IMR-90 (cell line): ENCODE results near the gene RAC2. TPM values are rescaled to one million over a fixed set of nuclear protein-coding genes. Genes with fewer than 3 reads are reported as not detected.
A peak's percentile ranks its signal among the peaks of the same experiment; 100 is the strongest.

Experiments
- ATAC-seq: fragments of 200-7000 bp; cut with Tn5 transposase; 2 replicates; pipeline ENCODE4 v1.9.1; 2020; ENCODE audit warnings: low read depth, mild to moderate bottlenecking, moderate library complexity
- BruUV-seq: library from RNA; stranded (reverse); fragments of 400-500 nt; replicated peaks from 2 replicates; lab custom pipeline; 2021; lab: Mats Ljungman, UMichigan
- CTCF ChIA-PET: fragments of 300-600 bp; formaldehyde crosslinking; extraction: SDS; loops from one replicate; lab custom pipeline; 2021; ENCODE audit warnings: antibody characterized with exemption; lab: Yijun Ruan, JAX
- POLR2A ChIA-PET: fragments of 300-600 bp; sonication (Branson Sonifier 250); formaldehyde crosslinking; loops from one replicate; lab custom pipeline; 2022; ENCODE audit warnings: antibody characterized with exemption; ENCODE audit not compliant: unreplicated experiment; lab: Charles Lee
- DNase-seq: peaks from one replicate; pipeline ENCODE4 v3.0.0; 2013
- H2AFZ ChIP-seq: replicated peaks from 2 replicates; pipeline ENCODE3; 2013; ENCODE audit warnings: low read length, mild to moderate bottlenecking; ENCODE audit not compliant: poor library complexity
- H2AK5ac ChIP-seq: 2 replicates; pipeline ENCODE4 v1.6.1; 2013; ENCODE audit warnings: low read depth, low read length, inconsistent platforms
- H2AK9ac ChIP-seq: replicated peaks from 2 replicates; pipeline ENCODE3; 2013; ENCODE audit warnings: mild to moderate bottlenecking, low read depth, low read length, moderate library complexity; ENCODE audit not compliant: poor library complexity
- H2BK120ac ChIP-seq: 2 replicates; pipeline ENCODE4 v1.6.1; 2013; ENCODE audit warnings: low read depth, low read length, inconsistent platforms
- H2BK15ac ChIP-seq: 3 replicates; pipeline ENCODE4 v1.6.1; 2013; ENCODE audit warnings: low read depth, low read length, inconsistent platforms
- H2BK20ac ChIP-seq: 2 replicates; pipeline ENCODE4 v1.6.1; 2013; ENCODE audit warnings: low read depth, mild to moderate bottlenecking, inconsistent platforms, low read length, moderate library complexity
- H2BK5ac ChIP-seq: 2 replicates; pipeline ENCODE4 v1.6.1; 2013; ENCODE audit warnings: mild to moderate bottlenecking, low read depth, low read length, inconsistent platforms; ENCODE audit not compliant: poor library complexity, severe bottlenecking
- H3K14ac ChIP-seq: replicated peaks from 2 replicates; pipeline ENCODE4 v1.6.1; 2013; ENCODE audit warnings: low read depth, low read length, inconsistent platforms
- H3K18ac ChIP-seq: 2 replicates; pipeline ENCODE4 v1.6.1; 2013; ENCODE audit warnings: low read depth, low read length, control low read depth
- H3K23ac ChIP-seq: 2 replicates; pipeline ENCODE4 v1.6.1; 2013; ENCODE audit warnings: low read depth, low read length, inconsistent platforms
- H3K27ac ChIP-seq: 2 replicates; pipeline ENCODE4 v1.5.1; 2013; ENCODE audit warnings: mild to moderate bottlenecking, control low read depth, low read length; ENCODE audit not compliant: insufficient read depth
- H3K27me3 ChIP-seq: 2 replicates; pipeline ENCODE4 v1.6.1; 2013; ENCODE audit warnings: low read length; ENCODE audit not compliant: control insufficient read depth, insufficient read depth
- H3K36me3 ChIP-seq: 2 replicates; pipeline ENCODE4 v1.6.1; 2013; ENCODE audit warnings: low read length, mixed read lengths; ENCODE audit not compliant: control insufficient read depth, insufficient read depth
- H3K4ac ChIP-seq: 2 replicates; pipeline ENCODE4 v1.6.1; 2013; ENCODE audit warnings: low read depth, low read length, inconsistent platforms
- H3K4me1 ChIP-seq: 2 replicates; pipeline ENCODE4 v1.6.1; 2013; ENCODE audit warnings: low read length, mixed read lengths; ENCODE audit not compliant: control insufficient read depth, insufficient read depth
- H3K4me2 ChIP-seq: 2 replicates; pipeline ENCODE4 v1.6.1; 2013; ENCODE audit warnings: low read depth, mild to moderate bottlenecking, control low read depth, low read length, moderate library complexity
- H3K4me3 ChIP-seq: 2 replicates; pipeline ENCODE4 v1.5.1; 2013; ENCODE audit warnings: low read depth, mild to moderate bottlenecking, control low read depth, low read length, moderate library complexity; ENCODE audit not compliant: insufficient read depth
- H3K56ac ChIP-seq: 2 replicates; pipeline ENCODE4 v1.6.1; 2013; ENCODE audit warnings: low read length, inconsistent platforms; ENCODE audit not compliant: insufficient read depth; ENCODE audit errors: extremely low read depth
- H3K79me1 ChIP-seq, 2 experiments: 2 replicates each; pipeline ENCODE4 v1.6.1; 2013; ENCODE audit warnings: low read length in 2 of 2, inconsistent platforms in 1 of 2, low read depth in 1 of 2
- H3K9ac ChIP-seq: 2 replicates; pipeline ENCODE4 v1.6.1; 2013; ENCODE audit warnings: low read depth, low read length, control low read depth
- H3K9me1 ChIP-seq: 2 replicates; pipeline ENCODE4 v1.6.1; 2013; ENCODE audit warnings: low read length, inconsistent platforms; ENCODE audit not compliant: insufficient read depth
- H3K9me3 ChIP-seq: 2 replicates; pipeline ENCODE4 v1.6.1; 2013; ENCODE audit warnings: low read length; ENCODE audit not compliant: control insufficient read depth, insufficient read depth
- H4K20me1 ChIP-seq: 2 replicates; pipeline ENCODE4 v1.6.1; 2013; ENCODE audit warnings: low read length, inconsistent platforms; ENCODE audit not compliant: insufficient read depth
- H4K5ac ChIP-seq: 2 replicates; pipeline ENCODE4 v1.6.1; 2013; ENCODE audit warnings: mild to moderate bottlenecking, low read depth, low read length, control low read depth
- H4K8ac ChIP-seq, 2 experiments: 2 replicates each; pipeline ENCODE4 v1.6.1; 2013; ENCODE audit warnings: low read depth in 2 of 2, low read length in 2 of 2, control low read depth in 1 of 2, inconsistent platforms in 1 of 2
- H4K91ac ChIP-seq: 2 replicates; pipeline ENCODE4 v1.6.1; 2013; ENCODE audit warnings: low read depth, low read length, inconsistent platforms; ENCODE audit not compliant: insufficient read depth
- BHLHE40 ChIP-seq: fragments of 150-350 bp; IDR thresholded peaks from 2 replicates; pipeline ENCODE4 v1.6.1; 2016; ENCODE audit warnings: mild to moderate bottlenecking, low read depth, low read length
- CEBPB ChIP-seq: IDR thresholded peaks from 2 replicates; pipeline ENCODE4 v1.6.1; 2012; ENCODE audit warnings: low read depth, low read length, improper control_type of control experiment
- CHD1 ChIP-seq: IDR thresholded peaks from 2 replicates; pipeline ENCODE4 v1.6.1; 2012; ENCODE audit warnings: low read depth, low read length, improper control_type of control experiment
- FOS ChIP-seq: fragments of 150-350 bp; IDR thresholded peaks from 2 replicates; pipeline ENCODE4 v1.6.1; 2016; ENCODE audit warnings: low read depth, low read length
- MAZ ChIP-seq: IDR thresholded peaks from 2 replicates; pipeline ENCODE4 v1.6.1; 2012; ENCODE audit warnings: low read depth, mild to moderate bottlenecking, low read length, improper control_type of control experiment, moderate library complexity, borderline replicate concordance
- MXI1 ChIP-seq: IDR thresholded peaks from 2 replicates; pipeline ENCODE4 v1.6.1; 2012; ENCODE audit warnings: low read depth, mild to moderate bottlenecking, low read length, moderate library complexity, borderline replicate concordance
- NFE2L2 ChIP-seq: fragments of 150-350 bp; IDR thresholded peaks from 2 replicates; pipeline ENCODE4 v1.6.1; 2016; ENCODE audit warnings: low read depth, mild to moderate bottlenecking, low read length
- POLR2A ChIP-seq: IDR thresholded peaks from 2 replicates; pipeline ENCODE4 v1.6.1; 2012; ENCODE audit warnings: mild to moderate bottlenecking, low read depth, low read length
- RAD21 ChIP-seq: IDR thresholded peaks from 2 replicates; pipeline ENCODE4 v1.6.1; 2012; ENCODE audit warnings: low read length, improper control_type of control experiment
- SMC3 ChIP-seq: fragments of 150-350 bp; IDR thresholded peaks from 2 replicates; pipeline ENCODE4 v1.6.1; 2016; ENCODE audit warnings: low read depth, mild to moderate bottlenecking, antibody characterized with exemption, low read length, moderate library complexity
- USF2 ChIP-seq: fragments of 150-350 bp; IDR thresholded peaks from 2 replicates; pipeline ENCODE4 v1.6.1; 2017; ENCODE audit warnings: mild to moderate bottlenecking, antibody characterized with exemption, low read length, low read depth
- WGBS, 2 experiments: methylation state at CpG; one replicate each; pipeline versions ENCODE4 v1.1.5 to v1.1.7; 2013; ENCODE audit warnings: missing lambda C conversion rate in 2 of 2; ENCODE audit not compliant: insufficient read length in 1 of 2; ENCODE audit errors: extremely low coverage in 2 of 2; 5-methylcytosine and 5-hydroxymethylcytosine counted together
- dilution Hi-C: fragments of 300-500 bp; cut with HindIII; formaldehyde crosslinking; loops from one replicate; pipeline ENCODE4 v1.14.3; 2018; ENCODE audit warnings: low sequenced_read_pairs; ENCODE audit not compliant: unreplicated experiment
- in situ Hi-C: fragments of 300-500 bp; cut with MboI; formaldehyde crosslinking; loops from 3 replicates; pipeline ENCODE4 v1.14.3; 2019; ENCODE audit warnings: low sequenced_read_pairs, inconsistent platforms, mixed read lengths
- intact Hi-C: fragments of 100-400 bp; cut with micrococcal nuclease; formaldehyde crosslinking; loops from 2 replicates; pipeline ENCODE4 v1.10.0; 2022
- polyA plus RNA-seq, 3 experiments: library from polyadenylated mRNA; depleted of rRNA; stranded (reverse); fragments of >200 nt; gene quantifications; 2 replicates each; pipeline ENCODE4 v1.2.3, GENCODE V29; 2012; ENCODE audit warnings: low replicate concordance in 1 of 3
- total RNA-seq: library from RNA; depleted of rRNA; stranded (reverse); fragments of >200 nt; gene quantifications from 2 replicates; pipeline ENCODE4 v1.2.3, GENCODE V29; 2012
- TF ChIP-seq, protein P1 (sequence below): fragments of 150-350 bp; IDR thresholded peaks from 2 replicates; pipeline ENCODE4 v1.6.1; 2016; ENCODE audit warnings: low read depth, mild to moderate bottlenecking, low read length, moderate library complexity, borderline replicate concordance
- TF ChIP-seq, protein P2 (sequence below): conservative IDR thresholded peaks from 2 replicates; pipeline ENCODE4 v1.5.1; 2012; ENCODE audit warnings: mild to moderate bottlenecking, low read depth, low read length, improper control_type of control experiment

Gene RAC2
- total and polyA plus RNA-seq, 2 of the 4 experiments (the other 2 are of a cell fraction) = 10.0 to 72.3 TPM

DNA sequence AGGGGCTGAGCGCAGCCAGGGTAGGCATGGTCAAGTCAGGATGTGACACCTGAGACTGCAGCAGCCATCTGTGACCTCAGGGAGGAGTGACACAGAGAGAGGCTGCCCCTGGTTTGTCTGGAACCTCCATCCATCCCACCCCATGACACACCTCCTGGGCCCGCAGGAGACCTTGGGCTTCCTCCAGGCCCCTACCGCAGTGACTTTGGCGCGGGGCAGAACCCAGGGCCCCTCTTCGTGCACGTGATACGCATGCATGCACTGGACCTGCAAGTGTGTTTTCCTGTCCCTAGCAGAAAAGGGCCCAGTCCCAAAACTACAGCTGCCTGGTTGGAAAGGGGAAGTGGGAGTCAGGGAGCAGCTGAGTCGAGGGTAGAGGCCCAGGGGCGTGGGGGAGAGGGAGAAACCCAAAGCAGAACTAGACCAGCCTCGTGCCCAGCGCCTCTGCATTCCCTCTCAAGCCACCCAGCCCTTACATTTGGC lies 30.4 kb upstream of the RAC2 start:
- Histone ChIP-seq H3K4me3 (no peak overlapping the region), H3K14ac (no peak overlapping the region), H2BK5ac (peak overlapping the region; percentile 7), H3K27ac (no peak overlapping the region), H4K5ac (no peak overlapping the region), H3K79me1 (no peaks in the 10 kb centered on the region), H3K4me2 (no peak overlapping the region), H3K23ac (no peak overlapping the region), H4K8ac (peak overlapping the region in 1 of 2 experiments; percentile 33; a peak in 1 of 4 replicates), H3K9ac (no peak overlapping the region), H3K9me3 (no peaks in the 10 kb centered on the region), H2BK20ac (peak overlapping the region; percentile 62; the same call in 1 of the 2 replicates), H3K18ac (no peak overlapping the region), H3K36me3 (no peaks in the 10 kb centered on the region), H4K91ac (peak overlapping the region; percentile 63), H3K9me1 (peaks cover 13% of the 10 kb centered on the region), H4K20me1 (no peaks in the 10 kb centered on the region), H3K4ac (peak overlapping the region; percentile 87), H2AK9ac (peak overlapping the region; percentile 46), H2BK15ac (peak overlapping the region; percentile 43; the same call in 2 of the 3 replicates), H2BK120ac (peak overlapping the region; percentile 97), H3K4me1 (peaks cover 5% of the 10 kb centered on the region), H2AFZ (peak overlapping the region; percentile 26), H3K56ac (no peak overlapping the region), H2AK5ac (peak overlapping the region; percentile 88), H3K27me3 (no peaks in the 10 kb centered on the region)
- intact Hi-C loops (no loop called here), in situ Hi-C loops (no loop called here), dilution Hi-C loops (no loop called here)
- WGBS, 2 experiments = 96% methylated on average over 5 of the region's 12 CpGs; no CpG with 5 or more reads in 1 of the 2 experiments
- BruUV-seq = no TSS peak
- POLR2A ChIA-PET = no interaction called here
- CTCF ChIA-PET = no interaction called here
- DNase-seq (no peak), ATAC-seq (no peak)
- TF ChIP-seq, protein P1, sequence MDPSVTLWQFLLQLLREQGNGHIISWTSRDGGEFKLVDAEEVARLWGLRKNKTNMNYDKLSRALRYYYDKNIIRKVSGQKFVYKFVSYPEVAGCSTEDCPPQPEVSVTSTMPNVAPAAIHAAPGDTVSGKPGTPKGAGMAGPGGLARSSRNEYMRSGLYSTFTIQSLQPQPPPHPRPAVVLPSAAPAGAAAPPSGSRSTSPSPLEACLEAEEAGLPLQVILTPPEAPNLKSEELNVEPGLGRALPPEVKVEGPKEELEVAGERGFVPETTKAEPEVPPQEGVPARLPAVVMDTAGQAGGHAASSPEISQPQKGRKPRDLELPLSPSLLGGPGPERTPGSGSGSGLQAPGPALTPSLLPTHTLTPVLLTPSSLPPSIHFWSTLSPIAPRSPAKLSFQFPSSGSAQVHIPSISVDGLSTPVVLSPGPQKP = no peak
- TF ChIP-seq, protein P2, sequence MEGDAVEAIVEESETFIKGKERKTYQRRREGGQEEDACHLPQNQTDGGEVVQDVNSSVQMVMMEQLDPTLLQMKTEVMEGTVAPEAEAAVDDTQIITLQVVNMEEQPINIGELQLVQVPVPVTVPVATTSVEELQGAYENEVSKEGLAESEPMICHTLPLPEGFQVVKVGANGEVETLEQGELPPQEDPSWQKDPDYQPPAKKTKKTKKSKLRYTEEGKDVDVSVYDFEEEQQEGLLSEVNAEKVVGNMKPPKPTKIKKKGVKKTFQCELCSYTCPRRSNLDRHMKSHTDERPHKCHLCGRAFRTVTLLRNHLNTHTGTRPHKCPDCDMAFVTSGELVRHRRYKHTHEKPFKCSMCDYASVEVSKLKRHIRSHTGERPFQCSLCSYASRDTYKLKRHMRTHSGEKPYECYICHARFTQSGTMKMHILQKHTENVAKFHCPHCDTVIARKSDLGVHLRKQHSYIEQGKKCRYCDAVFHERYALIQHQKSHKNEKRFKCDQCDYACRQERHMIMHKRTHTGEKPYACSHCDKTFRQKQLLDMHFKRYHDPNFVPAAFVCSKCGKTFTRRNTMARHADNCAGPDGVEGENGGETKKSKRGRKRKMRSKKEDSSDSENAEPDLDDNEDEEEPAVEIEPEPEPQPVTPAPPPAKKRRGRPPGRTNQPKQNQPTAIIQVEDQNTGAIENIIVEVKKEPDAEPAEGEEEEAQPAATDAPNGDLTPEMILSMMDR = no peak
- TF ChIP-seq MXI1 (no peak), CHD1 (no peak), USF2 (no peak), NFE2L2 (no peak), SMC3 (no peak), MAZ (no peak), CEBPB (no peak), RAD21 (no peak), POLR2A (no peak), BHLHE40 (no peak), FOS (no peak)
